Measurements from ENCODE around the gene COBL. TPM values are rescaled to one million over a fixed set of nuclear protein-coding genes. Genes with fewer than 3 reads are reported as not detected.
A peak's percentile ranks its signal among the peaks of the same experiment; 100 is the strongest.

The COBL gene
- total RNA-seq, 1 donor from 2014 or later: 38.3 TPM

DNA sequence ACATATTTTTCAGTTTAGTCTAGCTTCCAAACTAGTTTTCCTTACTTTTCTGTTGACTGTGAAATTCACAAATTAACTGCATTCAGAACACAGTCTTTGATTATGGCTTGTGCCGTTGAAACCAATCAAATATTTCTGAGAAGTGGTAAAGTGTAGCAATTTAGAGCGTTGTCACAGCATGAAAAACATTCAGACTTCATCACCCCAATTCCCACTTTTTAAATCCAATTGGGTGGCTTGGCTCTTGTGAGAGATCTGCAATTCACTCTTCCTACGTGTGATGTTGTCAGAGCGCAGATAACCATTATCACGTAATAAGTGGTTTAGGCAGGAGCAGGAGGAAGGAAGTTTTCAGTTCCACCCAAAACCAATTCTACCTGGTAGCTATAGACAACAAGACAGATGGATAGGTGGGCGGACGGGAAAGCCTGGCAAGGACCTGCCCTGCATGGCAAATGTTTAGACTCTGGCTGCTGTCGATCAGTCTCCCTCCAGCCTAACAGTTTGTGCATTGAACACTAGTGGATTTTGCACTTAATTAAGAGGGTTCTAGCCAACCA lies 8.9 kb downstream of the COBL start:
- DNase-seq (ENCODE audit: low spot score): no peak
- ATAC-seq: peak; percentile 37

DNA sequence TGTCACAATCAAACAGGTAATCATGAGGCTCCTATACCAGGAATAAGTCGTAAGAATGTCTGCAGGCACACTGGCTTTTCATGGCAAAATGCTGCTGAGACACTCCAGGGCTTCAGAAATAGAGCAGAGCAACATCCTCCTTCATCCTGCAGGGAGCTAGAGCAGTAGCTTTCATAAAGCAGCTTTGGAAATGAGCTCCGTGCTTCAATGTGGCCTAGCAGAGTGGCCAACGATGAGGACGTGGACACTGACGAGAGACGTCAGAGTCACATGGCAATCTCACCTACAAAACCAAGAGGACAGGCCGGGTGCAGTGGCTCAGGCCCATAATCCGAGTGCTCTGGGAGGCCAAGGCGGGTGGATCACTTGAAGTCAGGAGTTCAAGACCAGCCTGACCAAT lies 9.8 kb downstream of the COBL start:
- ATAC-seq: no peak
- DNase-seq (ENCODE audit: low spot score): no peak

DNA sequence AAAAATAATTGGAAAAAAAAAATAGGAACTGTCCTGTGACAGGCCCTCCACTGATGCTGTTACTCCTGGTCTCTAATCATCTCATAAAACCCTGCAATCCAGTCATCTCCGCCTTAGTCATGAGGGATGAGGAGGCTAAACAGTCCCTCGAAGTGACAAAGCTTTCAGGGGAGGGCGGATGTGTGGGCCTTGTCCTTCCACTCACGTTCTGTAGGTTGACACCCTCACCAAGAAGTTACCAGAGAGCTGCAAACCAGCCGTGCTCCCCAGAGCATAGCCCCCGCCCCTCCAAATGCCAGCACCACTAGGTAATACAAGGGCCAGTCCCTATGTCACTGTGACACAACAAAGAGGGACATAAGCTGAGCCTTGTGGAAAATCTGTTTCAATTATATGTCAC lies 11.9 kb downstream of the COBL start:
- DNase-seq (ENCODE audit: low spot score): no peak
- no peak for ATAC-seq

DNA sequence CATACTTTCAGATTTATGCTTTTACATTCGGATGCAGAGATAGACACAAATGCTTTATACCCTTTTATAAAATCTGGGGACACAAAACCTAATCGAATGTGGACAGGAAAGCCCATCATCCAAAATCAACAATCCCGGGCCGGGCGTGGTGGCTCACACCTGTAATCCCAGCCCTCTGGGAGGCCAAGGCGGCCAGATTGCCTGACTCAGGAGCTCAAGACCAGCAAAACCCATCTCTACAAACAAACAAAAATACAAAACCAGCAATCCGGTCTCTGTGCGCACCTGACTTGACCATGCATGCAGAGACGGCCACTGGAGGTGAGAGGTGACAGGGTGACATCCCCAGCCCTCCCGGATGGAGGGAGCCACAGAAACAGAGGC lies 13.5 kb downstream of the COBL start:
- no peak for DNase-seq (ENCODE audit: low spot score)
- no peak for ATAC-seq

DNA sequence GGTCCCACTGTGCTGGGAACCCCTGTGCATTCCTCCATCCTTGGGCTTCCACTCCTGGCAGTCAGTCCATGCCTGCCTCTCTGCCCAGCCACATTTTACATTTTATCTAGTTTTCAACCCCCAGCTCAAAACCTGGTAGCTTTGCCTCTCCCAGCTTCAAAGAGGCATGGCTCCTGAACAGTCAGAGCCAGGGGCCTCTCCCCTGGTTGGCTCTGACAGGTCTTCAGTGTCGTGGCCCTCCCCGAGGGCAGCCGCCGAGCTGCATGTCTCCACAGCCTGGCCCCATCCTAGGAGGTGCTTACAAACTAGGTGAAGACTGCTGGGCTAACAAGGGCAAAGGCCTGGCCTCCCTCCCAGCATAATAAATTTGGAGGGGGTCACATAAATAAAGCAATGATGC lies 14.8 kb downstream of the COBL start:
- no peak for DNase-seq (ENCODE audit: low spot score)
- ATAC-seq: no peak

DNA sequence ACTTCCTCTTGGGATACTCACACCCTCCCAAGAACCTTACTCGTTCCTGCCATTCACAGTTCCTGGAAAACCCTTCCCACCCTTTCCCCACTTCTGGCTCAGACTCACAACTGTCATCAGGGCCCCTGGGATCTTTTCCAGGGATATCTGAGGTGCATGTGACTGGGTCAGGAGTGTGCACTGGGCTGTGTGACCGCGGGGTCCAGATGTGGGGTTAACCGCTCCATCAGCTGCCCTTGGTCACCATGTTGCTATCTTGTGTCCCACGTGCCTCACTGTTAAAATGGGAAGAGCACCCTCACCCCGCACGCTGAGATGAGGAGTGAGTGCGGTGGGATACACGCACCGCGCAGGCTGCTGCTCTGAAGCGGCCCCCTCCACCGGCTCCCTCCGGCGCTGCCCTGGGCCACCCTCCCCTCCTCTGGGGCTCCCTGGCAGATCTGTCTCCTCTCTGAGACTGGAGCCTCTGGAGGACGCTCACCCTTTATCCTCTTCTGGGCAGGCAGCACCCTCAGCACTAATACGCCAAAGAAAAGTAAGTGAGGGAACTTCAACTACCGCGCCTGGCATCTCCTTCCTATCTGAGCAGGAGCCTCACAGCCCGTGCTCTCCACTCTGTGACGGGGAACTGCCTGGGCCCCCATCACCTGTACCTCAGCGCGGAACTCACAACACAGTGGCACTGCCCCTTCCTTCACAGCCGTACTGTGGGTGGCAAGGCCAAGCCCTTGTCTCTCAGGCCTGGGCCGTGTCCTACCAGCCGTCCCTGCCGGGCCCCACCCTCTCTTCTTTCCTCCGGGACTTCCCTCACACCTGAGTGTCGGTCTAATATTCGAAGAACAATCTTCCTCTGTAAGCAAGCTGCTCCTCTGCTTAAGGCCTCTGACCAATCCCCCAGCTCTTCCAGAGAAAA lies 15.6 kb downstream of the COBL start:
- DNase-seq (ENCODE audit: low spot score) (no peak), ATAC-seq (no peak)

DNA sequence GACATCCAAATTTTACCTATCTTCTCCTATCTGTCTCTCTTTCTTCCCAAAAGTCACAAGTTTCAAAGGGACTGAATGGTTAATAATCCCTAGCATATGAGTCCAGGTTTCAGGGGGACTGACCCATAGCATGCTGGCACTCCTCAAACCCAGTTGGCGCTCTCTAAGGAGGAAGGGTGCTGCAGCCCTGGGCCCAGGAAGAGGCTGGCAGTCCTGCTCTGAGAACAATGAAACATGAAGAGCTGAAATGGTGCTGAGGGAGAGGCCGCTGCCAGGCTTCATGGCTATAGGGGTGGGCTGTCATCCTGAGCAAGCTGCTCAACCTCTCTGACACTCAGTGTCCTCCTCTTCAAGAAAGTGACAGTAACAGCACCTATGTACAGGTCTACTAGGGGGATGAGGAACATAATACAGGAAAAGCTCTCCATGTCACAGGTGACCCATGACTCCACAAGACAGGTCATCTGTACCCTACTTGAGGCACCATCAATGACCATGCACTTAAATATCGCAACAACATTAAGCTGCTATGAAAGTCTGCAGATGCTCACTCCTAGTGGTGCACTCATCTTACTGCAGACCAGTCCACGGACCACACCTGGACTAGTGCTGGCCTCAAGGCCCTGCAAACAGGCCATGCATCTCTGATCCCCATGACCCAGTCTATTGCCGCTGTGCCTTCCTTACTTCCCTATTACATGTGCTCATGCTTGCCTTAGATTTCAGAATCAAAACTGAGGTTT lies 17.0 kb downstream of the COBL start:
- ATAC-seq (peak; percentile 31), DNase-seq (ENCODE audit: low spot score) (no peak)

DNA sequence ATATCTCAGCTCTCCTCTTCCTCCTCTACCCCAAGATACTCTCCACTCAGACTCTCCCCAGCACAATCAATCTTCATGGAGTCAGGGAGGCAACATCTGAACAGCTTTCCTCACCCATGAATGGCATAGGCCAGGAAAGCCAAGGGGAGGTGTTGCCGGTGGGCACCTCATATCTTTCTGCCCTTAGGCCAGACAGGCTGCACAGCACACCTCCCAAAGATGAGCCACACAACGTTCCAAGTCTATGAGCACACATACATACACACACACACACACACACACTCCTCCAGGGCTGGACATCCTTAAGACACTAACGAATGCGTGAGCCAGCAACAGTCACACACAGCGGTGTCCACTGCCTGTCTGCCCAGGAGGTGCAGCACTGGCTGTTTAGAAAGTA lies 17.7 kb downstream of the COBL start:
- DNase-seq (ENCODE audit: low spot score): no peak
- ATAC-seq: no peak

DNA sequence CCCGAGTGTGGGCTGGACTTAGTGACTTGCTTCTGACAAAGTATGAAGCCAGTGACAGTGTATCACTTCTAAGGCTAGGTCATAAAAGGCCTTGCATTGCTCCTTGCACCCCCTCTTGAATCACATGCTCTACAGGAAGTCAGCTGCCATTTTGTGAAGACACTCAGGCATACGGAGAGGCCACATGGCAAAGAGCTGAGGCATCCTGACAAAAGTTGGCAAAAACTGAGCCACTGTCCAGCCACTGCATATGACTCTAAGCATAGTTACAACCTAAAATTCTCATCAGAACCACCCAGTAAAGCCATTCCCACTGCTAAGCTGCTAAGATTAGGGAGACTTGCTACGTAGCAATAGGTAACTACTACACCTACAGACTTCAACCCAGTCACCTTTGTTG lies 18.6 kb downstream of the COBL start:
- ATAC-seq: no peak
- DNase-seq (ENCODE audit: low spot score): no peak

DNA sequence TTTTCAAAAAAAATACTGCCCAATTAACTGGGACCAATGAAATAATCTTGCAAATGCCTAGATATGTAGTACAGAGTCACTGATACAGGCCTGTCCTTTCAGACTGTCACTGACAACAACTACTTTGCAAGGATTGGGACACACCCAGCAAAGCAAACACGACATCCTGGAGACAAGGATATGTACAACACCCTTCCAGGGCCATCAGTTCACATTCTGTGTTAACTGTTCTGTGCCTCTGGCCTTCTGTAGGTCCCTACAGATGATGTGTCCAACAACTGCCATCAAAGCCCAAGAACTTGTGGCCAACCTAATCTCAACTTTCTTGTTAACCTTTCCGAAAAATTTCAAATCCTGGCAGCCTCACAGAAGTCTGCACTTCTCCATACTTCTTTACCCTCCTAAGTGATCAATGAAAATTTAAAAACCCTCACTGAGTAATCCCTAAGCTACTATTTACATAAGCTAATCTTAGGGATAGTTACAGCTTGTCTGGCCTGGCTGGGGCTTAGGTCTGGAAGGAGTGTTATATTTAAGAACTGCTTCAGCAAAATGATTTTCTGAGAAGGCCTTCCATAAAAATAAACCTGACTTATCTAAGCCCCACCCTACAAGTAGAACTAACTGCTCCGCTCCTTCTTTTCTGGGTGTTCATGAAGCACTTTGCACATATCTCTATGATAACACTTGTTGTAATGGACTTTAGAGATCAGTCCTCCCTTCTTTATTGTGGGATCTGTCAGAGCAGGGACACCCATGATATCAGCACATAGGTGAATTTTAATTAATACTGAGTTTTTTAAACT lies 21.0 kb downstream of the COBL start:
- DNase-seq (ENCODE audit: low spot score) (no peak), ATAC-seq (peak; percentile 55)

DNA sequence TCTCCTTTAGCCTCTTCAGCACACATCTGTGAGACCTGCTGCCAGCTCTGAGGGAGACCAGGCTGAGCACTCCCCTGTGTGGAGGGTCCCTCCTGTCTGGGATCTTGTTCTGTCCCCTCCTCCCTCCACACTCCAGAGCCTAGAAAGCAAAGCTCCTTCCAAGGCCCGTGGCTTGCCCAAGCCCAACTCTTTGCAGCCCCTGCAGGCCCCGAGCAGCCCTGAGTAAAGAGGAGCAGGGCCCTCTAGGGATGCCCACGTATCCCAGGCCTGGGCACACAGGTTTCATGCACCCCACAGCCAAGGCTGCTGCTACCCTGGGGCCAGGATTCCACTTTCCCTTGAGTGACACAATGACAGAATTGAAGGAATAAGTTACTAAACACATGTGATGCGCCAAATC lies 24.0 kb downstream of the COBL start:
- ATAC-seq (peak; percentile 25), DNase-seq (ENCODE audit: low spot score) (no peak)

DNA sequence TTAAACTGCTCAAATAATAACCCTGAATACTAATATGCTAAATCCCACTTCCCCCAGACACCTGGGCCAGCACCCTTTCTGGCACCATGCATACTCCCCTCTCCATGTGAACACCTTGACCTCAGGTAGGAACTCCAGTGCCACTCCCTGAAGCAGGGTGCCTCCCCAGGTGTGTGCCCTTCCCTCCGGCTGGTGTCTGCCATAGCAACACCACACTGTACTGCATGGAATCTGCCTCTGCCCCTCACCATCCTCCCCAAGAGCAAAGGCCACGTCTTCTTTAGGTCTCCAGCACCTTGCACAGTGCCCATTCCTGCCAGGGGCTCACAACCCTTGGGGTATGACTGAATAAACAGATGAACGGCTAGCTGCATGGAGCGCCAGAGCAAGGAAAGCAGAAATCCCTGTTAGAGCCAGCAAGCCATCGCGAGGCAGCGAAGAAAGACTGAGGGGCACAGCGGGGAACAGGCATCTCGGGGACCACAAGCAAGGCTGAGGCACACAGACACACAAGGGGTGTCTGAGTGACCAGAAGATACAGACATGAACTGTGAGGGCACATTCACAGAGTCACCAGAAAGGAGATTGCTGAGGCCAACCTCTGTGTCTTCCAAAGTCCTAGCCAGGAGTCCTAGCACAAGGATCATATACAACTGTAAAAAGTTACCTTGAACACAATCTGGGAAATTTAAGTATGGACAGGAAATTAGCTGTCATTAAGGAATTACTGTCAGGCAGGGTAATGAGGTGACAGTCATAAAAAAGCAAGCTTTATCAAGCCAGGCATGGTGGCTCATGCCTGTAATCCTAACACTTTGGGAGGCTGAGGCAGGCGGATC lies 25.7 kb downstream of the COBL start:
- peak; percentile 20 for ATAC-seq
- no peak for DNase-seq (ENCODE audit: low spot score)

DNA sequence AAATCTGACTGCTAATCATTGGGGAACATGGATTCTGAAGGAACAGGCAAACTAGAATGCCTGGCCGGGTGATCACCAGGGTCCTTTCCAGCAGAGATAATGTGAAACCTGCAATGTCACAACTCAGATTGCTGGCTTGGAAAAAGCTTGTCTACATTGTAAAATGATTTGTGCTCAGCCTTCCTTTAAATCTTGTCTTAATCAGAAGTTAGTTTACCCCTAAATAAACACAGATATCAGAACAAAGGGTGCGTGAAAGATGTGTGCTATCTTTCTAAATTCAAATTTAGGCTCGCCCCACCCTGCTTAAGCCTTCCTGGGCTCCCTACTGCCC lies 26.3 kb downstream of the COBL start:
- DNase-seq (ENCODE audit: low spot score): no peak
- peak; percentile 17 for ATAC-seq

DNA sequence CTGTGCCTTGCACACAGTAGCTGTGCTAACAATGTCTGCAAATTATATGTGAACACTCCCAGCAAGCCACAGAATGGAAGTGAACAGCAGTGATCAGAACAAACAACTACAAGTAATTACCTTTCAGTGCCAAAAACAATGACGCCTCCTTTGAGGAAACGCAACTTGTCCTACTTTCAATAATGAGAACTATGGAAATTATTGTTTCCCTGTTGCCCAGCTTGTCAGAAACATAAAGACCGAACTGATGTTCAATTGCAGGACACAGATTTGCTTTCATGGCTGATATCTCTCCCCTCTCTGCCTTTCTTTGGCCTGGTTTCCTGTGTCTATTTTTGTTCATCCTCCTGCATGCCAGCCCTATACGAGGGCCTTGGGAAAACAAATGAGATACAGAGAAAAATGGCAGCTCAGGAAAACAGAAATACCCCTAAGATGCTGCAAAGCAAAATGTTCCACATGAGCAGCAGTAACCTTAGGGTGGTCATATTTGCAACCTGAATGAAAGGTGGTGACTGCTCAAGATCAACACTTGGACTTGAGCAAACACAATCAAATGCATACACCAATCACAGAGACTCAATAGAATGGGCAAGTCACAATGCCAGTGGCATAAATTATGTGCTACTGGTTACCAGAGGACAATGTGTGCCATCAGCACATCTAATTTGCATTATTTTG lies 26.8 kb downstream of the COBL start:
- no peak for DNase-seq (ENCODE audit: low spot score)
- no peak for ATAC-seq

DNA sequence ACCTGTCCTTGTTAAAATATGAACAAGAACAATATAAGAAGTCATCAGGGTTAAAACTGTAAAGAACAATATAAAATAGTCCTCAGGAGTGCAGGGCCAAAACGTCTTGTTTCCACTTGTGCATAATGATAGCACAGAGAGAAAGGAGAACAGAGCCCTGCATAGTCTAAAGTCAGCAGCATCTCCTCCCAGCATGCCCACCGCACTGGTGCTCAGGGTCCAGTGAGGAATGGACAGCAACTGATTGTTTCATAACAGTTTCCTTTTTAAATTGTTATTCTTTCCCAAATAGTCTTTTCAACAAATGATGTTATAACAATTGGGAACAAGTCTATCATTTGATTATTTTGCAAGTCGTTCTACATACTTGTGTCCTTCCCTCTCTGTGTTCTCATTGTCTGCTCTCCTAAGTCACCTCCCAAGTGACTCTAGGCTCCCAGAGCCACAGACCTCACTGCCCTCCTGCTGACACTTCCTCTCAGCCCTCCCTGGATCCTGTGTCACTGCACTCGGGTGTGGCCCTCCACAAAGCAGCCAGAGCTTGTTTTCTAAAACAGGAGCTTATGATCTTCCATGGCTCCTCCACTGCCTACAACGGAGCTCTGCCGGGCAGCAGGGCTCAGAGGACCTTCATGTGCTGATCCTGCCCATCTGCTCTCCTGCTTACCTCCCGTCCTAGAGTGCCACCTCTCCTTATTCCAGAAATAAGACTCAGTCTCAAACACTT lies 27.6 kb downstream of the COBL start:
- DNase-seq (ENCODE audit: low spot score) (no peak), ATAC-seq (peak; percentile 19)

DNA sequence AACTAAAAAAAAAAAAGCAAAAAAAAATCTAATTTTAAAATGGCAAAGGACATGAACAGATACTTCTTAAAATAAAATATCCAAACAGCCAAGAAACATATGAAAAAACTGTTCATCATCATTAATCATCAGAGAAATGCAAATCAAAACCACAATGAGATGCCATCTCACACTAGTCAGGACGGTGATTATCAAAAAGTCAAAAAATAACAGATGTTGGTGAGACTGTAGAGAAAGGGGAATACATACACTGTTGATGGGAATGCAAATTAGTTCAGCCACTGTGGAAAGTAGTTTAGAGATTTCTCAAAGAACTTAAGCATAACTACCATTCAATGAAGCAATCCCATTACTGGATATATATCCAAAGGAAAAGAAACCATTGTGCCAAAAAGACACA lies 30.2 kb downstream of the COBL start:
- DNase-seq (ENCODE audit: low spot score) (no peak), ATAC-seq (no peak)

DNA sequence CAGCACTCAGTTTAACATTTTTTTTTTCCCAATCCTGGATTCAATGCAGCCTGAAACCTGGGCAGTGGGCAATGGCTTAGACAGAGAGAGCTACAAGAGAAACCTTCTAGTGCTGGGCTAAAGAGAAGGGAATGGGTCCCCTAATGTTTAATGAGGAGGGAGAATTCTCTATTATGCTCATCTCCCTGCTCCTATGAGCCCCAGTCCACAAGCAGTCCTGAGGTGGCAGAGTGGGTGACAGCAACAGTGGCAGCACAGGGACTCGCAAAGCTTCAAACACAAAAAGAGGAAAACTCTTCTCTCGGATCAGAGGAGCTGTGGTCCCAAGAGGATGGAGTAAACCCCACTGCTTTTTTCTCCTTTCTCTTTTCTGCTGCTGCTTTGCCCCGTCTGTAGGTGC lies 36.5 kb downstream of the COBL start:
- DNase-seq (ENCODE audit: low spot score) (no peak), ATAC-seq (peak; percentile 18)

DNA sequence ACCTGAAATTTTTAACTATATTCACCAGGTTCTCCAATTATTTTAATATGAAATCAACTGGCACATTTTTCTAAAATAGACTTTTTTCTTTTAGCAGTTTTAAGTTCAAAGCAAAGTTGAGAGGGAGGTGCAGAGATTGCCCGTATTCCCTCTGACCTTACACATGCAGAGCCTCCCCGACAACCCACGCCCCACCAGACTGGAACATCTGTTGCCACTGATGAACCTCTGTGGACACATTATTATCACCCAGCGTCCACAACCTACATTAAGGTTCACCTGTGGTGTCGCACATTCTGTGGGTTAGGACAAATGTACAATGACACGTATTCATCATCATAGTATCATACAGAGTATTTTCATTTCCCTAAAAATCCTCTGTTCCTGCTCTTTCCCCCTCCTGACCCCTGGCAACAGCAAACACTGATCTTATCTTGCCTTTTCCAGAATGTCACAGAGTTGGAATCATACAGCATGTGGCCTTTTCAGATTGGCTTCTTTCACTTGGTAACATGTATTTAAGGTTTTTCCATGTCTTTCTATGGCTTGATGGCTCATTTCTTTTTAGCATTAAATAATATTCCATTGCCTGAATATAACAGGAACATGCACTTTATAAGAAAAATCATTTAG lies 37.1 kb downstream of the COBL start:
- peak; percentile 16 for ATAC-seq

DNA sequence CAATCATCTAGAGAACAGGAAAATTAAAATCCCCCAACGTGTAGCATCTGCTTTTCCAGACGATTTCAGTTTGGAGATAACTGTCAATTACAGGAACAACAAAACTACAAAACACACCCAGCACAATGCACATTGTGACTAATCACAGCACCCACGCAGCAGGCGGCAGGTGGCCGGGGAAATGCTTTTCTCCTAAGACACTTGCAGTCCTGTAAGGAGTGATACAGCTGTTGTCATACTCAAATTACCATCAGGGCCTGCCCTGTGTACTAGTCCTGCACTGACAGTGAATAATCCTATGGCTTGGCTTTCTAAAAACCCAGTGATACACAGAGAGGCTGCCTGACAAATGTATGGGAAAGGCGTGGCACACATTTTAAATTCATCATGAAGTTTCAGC lies 37.8 kb downstream of the COBL start:
- DNase-seq (ENCODE audit: low spot score): no peak
- ATAC-seq: no peak

More for the DNA sequence above, 37.1 kb downstream of the COBL start:
- no peak for DNase-seq (ENCODE audit: low spot score)

Measured in left lobe of liver (tissue), 2 donors.